GM21529 (cell line): ENCODE measurements around the gene DCTN5.
A peak's percentile ranks its signal among the peaks of the same experiment; 100 is the strongest.

Source experiments
- ATAC-seq: cut with Tn5 transposase; IDR thresholded peaks from one replicate; pipeline ENCODE4 v1.9.1; 2021; ENCODE audit not compliant: unreplicated experiment

The DCTN5 gene

GRCh38 chr16:23651943-23652468 lies 10.7 kb downstream of the DCTN5 start:
- ATAC-seq = peak; percentile 71

- ATAC-seq = no peak
These were observed 22.7 kb downstream of the DCTN5 start for GRCh38 chr16:23663918-23664317.

- no peak for ATAC-seq
These were observed 25.5 kb downstream of the DCTN5 start for GRCh38 chr16:23666571-23667354.

- no peak for ATAC-seq
These were observed 26.0 kb downstream of the DCTN5 start for GRCh38 chr16:23667355-23667659.

- ATAC-seq = no peak
These were observed 27.0 kb downstream of the DCTN5 start for GRCh38 chr16:23668225-23668624.

GRCh38 chr16:23668873-23669272 lies 27.6 kb downstream of the DCTN5 start:
- ATAC-seq = no peak

GRCh38 chr16:23670137-23670776 lies 29.0 kb downstream of the DCTN5 start:
- ATAC-seq = peak; percentile 97

GRCh38 chr16:23673971-23674614 lies 32.8 kb downstream of the DCTN5 start:
- ATAC-seq = no peak

- ATAC-seq = no peak
These were observed 35.7 kb downstream of the DCTN5 start for GRCh38 chr16:23676924-23677480.

- ATAC-seq = peak; percentile 86
These were observed 37.4 kb downstream of the DCTN5 start, which contains the start of gene PLK1 for GRCh38 chr16:23678430-23679273. TSS of gene PLK1 (plus strand) at chr16:23678889. CDS start at chr16:23678933, 44 bp downstream.

GRCh38 chr16:23679274-23679985 lies 38.2 kb downstream of the DCTN5 start:
- ATAC-seq = no peak

- ATAC-seq = no peak
These were observed 38.7 kb downstream of the DCTN5 start for GRCh38 chr16:23679986-23680336.

GRCh38 chr16:23682181-23682580 lies 40.9 kb downstream of the DCTN5 start:
- ATAC-seq = no peak

- ATAC-seq = no peak
These were observed 42.2 kb downstream of the DCTN5 start for GRCh38 chr16:23683487-23683886.

GRCh38 chr16:23687034-23687808 lies 46.0 kb downstream of the DCTN5 start:
- no peak for ATAC-seq

- ATAC-seq = no peak
These were observed 48.3 kb downstream of the DCTN5 start for GRCh38 chr16:23689442-23690187.

GRCh38 chr16:23690771-23691482 lies 49.7 kb downstream of the DCTN5 start:
- no peak for ATAC-seq
